CD14-positive monocyte (primary cell): ENCODE data around the gene PARP2. TPM values are rescaled to one million over a fixed set of nuclear protein-coding genes. Genes with fewer than 3 reads are reported as not detected.

Experiments
- DNase-seq, 3 donors: peaks; one replicate each; pipeline ENCODE4 v3.0.0-alpha.2; 2011 to 2022
- H2AFZ ChIP-seq: 2 replicates; pipeline ENCODE4 v1.6.0; 2012; ENCODE audit warnings: mild to moderate bottlenecking, low read depth, low read length, inconsistent platforms; ENCODE audit not compliant: insufficient read depth, poor library complexity, severe bottlenecking
- H3K27ac ChIP-seq, 2 donors: 1 replicate in 1 of 2; 2 replicates in 1 of 2; pipeline ENCODE4 v1.5.1; 2012 to 2013; ENCODE audit warnings: low read length in 2 of 2, control low read depth in 1 of 2, inconsistent platforms in 1 of 2, low read depth in 1 of 2, mild to moderate bottlenecking in 1 of 2
- H3K27me3 ChIP-seq, 2 donors: one replicate each; pipeline versions ENCODE4 v1.6.0 to v1.6.1; 2011 to 2013; ENCODE audit warnings: low read length in 2 of 2; ENCODE audit not compliant: control insufficient read depth in 2 of 2, insufficient read depth in 2 of 2
- H3K36me3 ChIP-seq, 2 donors: replicated peaks in 1 of 2; 1 replicate in 1 of 2; 2 replicates in 1 of 2; pipeline versions ENCODE4 v1.5.1 to v1.6.1; 2012 to 2013; ENCODE audit warnings: low read length in 2 of 2, control low read depth in 1 of 2, inconsistent platforms in 1 of 2, mild to moderate bottlenecking in 1 of 2; ENCODE audit not compliant: insufficient read depth in 2 of 2, control insufficient read depth in 1 of 2
- H3K4me1 ChIP-seq, 2 donors: 1 replicate in 1 of 2; 2 replicates in 1 of 2; pipeline versions ENCODE4 v1.5.1 to v1.6.1; 2012 to 2013; ENCODE audit warnings: low read length in 2 of 2, control low read depth in 1 of 2, inconsistent platforms in 1 of 2, mild to moderate bottlenecking in 1 of 2, moderate library complexity in 1 of 2; ENCODE audit not compliant: insufficient read depth in 2 of 2, control insufficient read depth in 1 of 2
- H3K4me2 ChIP-seq: replicated peaks from 2 replicates; pipeline ENCODE3; 2012; ENCODE audit warnings: low read length, moderate library complexity, mild to moderate bottlenecking; ENCODE audit not compliant: poor library complexity, severe bottlenecking; ENCODE audit errors: extremely low read depth
- H3K4me3 ChIP-seq, 3 experiments: fragments of 200-600 bp in 1 of 3; sonication (generic) in 1 of 3; replicated peaks in 1 of 3; 1 replicate in 2 of 3; 2 replicates in 1 of 3; pipeline ENCODE4 v1.5.1; 2011 to 2013; ENCODE audit warnings: low read length in 3 of 3, mild to moderate bottlenecking in 3 of 3, control low read depth in 2 of 3, low read depth in 2 of 3, inconsistent platforms in 1 of 3, moderate library complexity in 1 of 3
- H3K79me2 ChIP-seq: 2 replicates; pipeline ENCODE4 v1.6.0; 2012; ENCODE audit warnings: mild to moderate bottlenecking, control low read depth, inconsistent platforms, low read length, moderate library complexity; ENCODE audit not compliant: insufficient read depth
- H3K9ac ChIP-seq: 2 replicates; pipeline ENCODE4 v1.6.0; 2017; ENCODE audit warnings: low read length, mild to moderate bottlenecking; ENCODE audit not compliant: insufficient read depth, poor library complexity, severe bottlenecking
- H3K9me3 ChIP-seq, 2 donors: replicated peaks in 1 of 2; 1 replicate in 1 of 2; 2 replicates in 1 of 2; pipeline versions ENCODE4 v1.5.1 to v1.6.1; 2012 to 2013; ENCODE audit warnings: low read length in 2 of 2, control low read depth in 1 of 2; ENCODE audit not compliant: control insufficient read depth in 1 of 2, insufficient read depth in 1 of 2
- H4K20me1 ChIP-seq: 2 replicates; pipeline ENCODE4 v1.6.0; 2012; ENCODE audit warnings: mild to moderate bottlenecking, low read length, control low read depth, moderate library complexity; ENCODE audit not compliant: insufficient read depth
- H3K27ac Mint-ChIP-seq, 7 donors: one replicate each; pipeline ENCODE4 v1.8.0; 2020; ENCODE audit warnings: mild to moderate bottlenecking in 7 of 7, mixed read lengths in 7 of 7, moderate library complexity in 6 of 7, inconsistent platforms in 2 of 7
- H3K27me3 Mint-ChIP-seq, 3 donors: one replicate each; pipeline ENCODE4 v1.8.0; 2021 to 2022; ENCODE audit warnings: low read depth in 3 of 3, mild to moderate bottlenecking in 3 of 3, mixed read lengths in 3 of 3, moderate library complexity in 3 of 3, inconsistent platforms in 1 of 3
- H3K36me3 Mint-ChIP-seq, 2 donors: one replicate each; pipeline ENCODE4 v1.8.0; 2020; ENCODE audit warnings: mixed read lengths in 2 of 2, inconsistent platforms in 1 of 2, mild to moderate bottlenecking in 1 of 2
- H3K4me1 Mint-ChIP-seq: one replicate; pipeline ENCODE4 v1.8.0; 2020; ENCODE audit warnings: mild to moderate bottlenecking, mixed read lengths
- H3K4me3 Mint-ChIP-seq, 2 donors: one replicate each; pipeline ENCODE4 v1.8.0; 2020; ENCODE audit warnings: mild to moderate bottlenecking in 2 of 2, mixed read lengths in 2 of 2, moderate library complexity in 1 of 2
- H3K9me3 Mint-ChIP-seq, 7 donors: one replicate each; pipeline ENCODE4 v1.8.0; 2020 to 2022; ENCODE audit warnings: mixed read lengths in 7 of 7, mild to moderate bottlenecking in 6 of 7, moderate library complexity in 6 of 7, inconsistent platforms in 2 of 7
- CTCF ChIP-seq: fragments of 200-600 bp; IDR thresholded peaks from one replicate; pipeline ENCODE4 v1.8.0; 2022; ENCODE audit warnings: antibody characterized with exemption, mild to moderate bottlenecking
- WGBS: methylation state at CpG from one replicate; pipeline ENCODE4 v1.1.5; 2013; ENCODE audit warnings: missing lambda C conversion rate; ENCODE audit not compliant: insufficient coverage; 5-methylcytosine and 5-hydroxymethylcytosine counted together
- intact Hi-C, 2 donors: fragments of 100-400 bp; cut with micrococcal nuclease; formaldehyde crosslinking; loops; one replicate each; pipeline versions ENCODE4 v1.15.0 to v1.15.1; 2023
- polyA plus RNA-seq, 3 donors: library from polyadenylated mRNA; depleted of rRNA in 1 of 3; unstranded in 2 of 3; stranded (reverse) in 1 of 3; fragments of 300-500 nt in 2 of 3; fragments of >200 nt in 1 of 3; fragmentation: Illumina TruSeq in 2 of 3; gene quantifications; 1 replicate in 2 of 3; 2 replicates in 1 of 3; pipeline ENCODE4 v1.2.3, GENCODE V29; 2012 to 2021

Gene PARP2
- polyA plus RNA-seq, 3 donors: 1.8 to 7.3 (median 3.9) TPM

- Mint-ChIP-seq H3K4me3 (no peak overlapping the region), H3K36me3 (peaks cover 95 to 99% of the 10 kb centered on the region in 2 donors), H3K4me1 (no peaks in the 10 kb centered on the region), H3K27me3 (peaks cover 0 to 2% (median 0%) of the 10 kb centered on the region in 3 donors), H3K9me3 (no peaks in the 10 kb centered on the region), H3K27ac (peak overlapping the region in 4 of 7 donors; percentile 56 to 76 (median 68))
- Histone ChIP-seq H3K36me3 (peaks cover 94 to 100% of the 10 kb centered on the region in 2 donors), H3K4me2 (no peak overlapping the region), H3K9ac (no peak overlapping the region), H2AFZ (no peak overlapping the region), H3K27ac (no peak overlapping the region), H3K4me1 (no peaks in the 10 kb centered on the region), H3K79me2 (no peaks in the 10 kb centered on the region), H3K9me3 (no peaks in the 10 kb centered on the region), H3K27me3 (no peaks in the 10 kb centered on the region), H4K20me1 (peaks cover 63% of the 10 kb centered on the region), H3K4me3 (no peak overlapping the region)
- intact Hi-C loops: no loop called here
- 82% methylated on average over 1 of the region's 3 CpGs for WGBS
- no peak for TF ChIP-seq CTCF
- DNase-seq: no peak
These were observed 32.0 kb downstream of the PARP2 start for GRCh38 chr14:20375471-20375870.

GRCh38 chr14:20376071-20376588 lies 32.7 kb downstream of the PARP2 start:
- H3K4me1 Mint-ChIP-seq: no peaks in the 10 kb centered on the region
- DNase-seq: no peak
- no peaks in the 10 kb centered on the region for H3K9me3 Mint-ChIP-seq
- intact Hi-C loops: no loop called here
- no peak overlapping the region for H3K4me3 Mint-ChIP-seq
- Histone ChIP-seq H3K27ac (no peak overlapping the region), H3K4me2 (no peak overlapping the region), H3K9ac (no peak overlapping the region), H3K79me2 (no peaks in the 10 kb centered on the region), H3K4me3 (no peak overlapping the region), H3K9me3 (no peaks in the 10 kb centered on the region), H4K20me1 (peaks cover 69% of the 10 kb centered on the region), H3K36me3 (peaks cover 94 to 100% of the 10 kb centered on the region in 2 donors), H2AFZ (no peak overlapping the region), H3K4me1 (no peaks in the 10 kb centered on the region), H3K27me3 (no peaks in the 10 kb centered on the region)
- peaks cover 95 to 99% of the 10 kb centered on the region in 2 donors for H3K36me3 Mint-ChIP-seq
- 96% methylated on average over 12 of the region's 12 CpGs for WGBS
- H3K27ac Mint-ChIP-seq: peak overlapping the region in 1 of 7 donors; percentile 17
- TF ChIP-seq CTCF: no peak
- H3K27me3 Mint-ChIP-seq: peaks cover 0 to 2% (median 0%) of the 10 kb centered on the region in 3 donors
